Fibroblast of lung (primary cell): ENCODE measurements around the gene C16orf87. TPM values are rescaled to one million over a fixed set of nuclear protein-coding genes. Genes with fewer than 3 reads are reported as not detected.

Experiments used
- DNase-seq, 2 donors: peaks; one replicate each; pipeline versions ENCODE4 v3.0.0 to v3.0.0-alpha.2; 2010; ENCODE audit warnings: low read depth in 2 of 2
- H2AFZ ChIP-seq: 2 replicates; pipeline ENCODE4 v1.5.1; 2012; ENCODE audit warnings: low read length, control low read depth, inconsistent platforms
- H3K27ac ChIP-seq: 2 replicates; pipeline ENCODE4 v1.5.1; 2011; ENCODE audit warnings: low read length, control low read depth; ENCODE audit not compliant: insufficient read depth
- H3K27me3 ChIP-seq: 2 replicates; pipeline ENCODE4 v1.5.1; 2011; ENCODE audit warnings: mild to moderate bottlenecking, low read length; ENCODE audit not compliant: control insufficient read depth, insufficient read depth
- H3K36me3 ChIP-seq: 2 replicates; pipeline ENCODE4 v1.5.1; 2011; ENCODE audit warnings: low read length; ENCODE audit not compliant: control insufficient read depth, insufficient read depth
- H3K4me1 ChIP-seq: 2 replicates; pipeline ENCODE4 v1.5.1; 2011; ENCODE audit warnings: low read length; ENCODE audit not compliant: control insufficient read depth, insufficient read depth; ENCODE audit errors: extremely low read depth
- H3K4me2 ChIP-seq: 2 replicates; pipeline ENCODE4 v1.5.1; 2011; ENCODE audit warnings: low read length, control low read depth; ENCODE audit not compliant: insufficient read depth; ENCODE audit errors: extremely low read depth
- H3K4me3 ChIP-seq, 4 experiments: fragments of 200-600 bp in 1 of 4; sonication (generic) in 1 of 4; replicated peaks in 1 of 4; 2 replicates each; pipeline ENCODE4 v1.5.1; 2011 to 2016; ENCODE audit warnings: low read length in 4 of 4, low read depth in 3 of 4, mild to moderate bottlenecking in 3 of 4, control low read depth in 2 of 4, inconsistent platforms in 1 of 4, mixed read lengths in 1 of 4; ENCODE audit not compliant: insufficient read depth in 1 of 4; ENCODE audit errors: control extremely low read depth in 1 of 4
- H3K79me2 ChIP-seq: 2 replicates; pipeline ENCODE4 v1.5.1; 2012; ENCODE audit warnings: mild to moderate bottlenecking, low read length, inconsistent platforms; ENCODE audit not compliant: control insufficient read depth, insufficient read depth
- H3K9ac ChIP-seq: 2 replicates; pipeline ENCODE4 v1.5.1; 2011; ENCODE audit warnings: mild to moderate bottlenecking, low read length, control low read depth; ENCODE audit not compliant: insufficient read depth
- H3K9me3 ChIP-seq: 2 replicates; pipeline ENCODE4 v1.5.1; 2012; ENCODE audit warnings: low read depth, low read length; ENCODE audit not compliant: control insufficient read depth, insufficient read depth
- H4K20me1 ChIP-seq: 2 replicates; pipeline ENCODE4 v1.5.1; 2011; ENCODE audit warnings: low read length; ENCODE audit not compliant: control insufficient read depth, insufficient read depth; ENCODE audit errors: extremely low read depth
- CTCF ChIP-seq, 2 donors: IDR thresholded peaks in 1 of 2; conservative IDR thresholded peaks in 1 of 2; 1 replicate in 1 of 2; 2 replicates in 1 of 2; pipeline ENCODE4 v1.5.1; 2011 to 2012; ENCODE audit warnings: low read length in 2 of 2, control low read depth in 1 of 2, inconsistent platforms in 1 of 2, low read depth in 1 of 2, mild to moderate bottlenecking in 1 of 2
- EZH2 ChIP-seq: IDR thresholded peaks from 2 replicates; pipeline ENCODE4 v1.5.1; 2012; ENCODE audit warnings: low read length, control low read depth, mild to moderate bottlenecking; ENCODE audit errors: missing control alignments
- polyA plus RNA-seq, 2 donors: library from polyadenylated mRNA; depleted of rRNA in 1 of 2; stranded (reverse) in 1 of 2; unstranded in 1 of 2; fragments of >200 nt; gene quantifications; 2 replicates each; pipeline ENCODE4 v1.2.1, GENCODE V29; 2011 to 2012; ENCODE audit warnings: missing spikeins in 1 of 2
- total RNA-seq: library from RNA; depleted of rRNA; stranded (reverse); fragments of >200 nt; gene quantifications from 2 replicates; pipeline ENCODE4 v1.2.1, GENCODE V29; 2014

C16orf87 gene
- total and polyA plus RNA-seq, 2 donors (not counting 1 experiment from before 2014, with no cell fraction given): 11.6 to 12.1 TPM

- TF ChIP-seq CTCF (conservative IDR thresholded peaks at IDR 0.05 in 1 of 2, IDR thresholded peaks at IDR 0.05 in 1 of 2; ENCODE audit: low read depth in 1 of 2, low read length in 2 of 2) (no peak), EZH2 (no peak)
- Histone ChIP-seq H3K36me3 (no peaks in the 10 kb centered on the region), H3K79me2 (no peaks in the 10 kb centered on the region), H4K20me1 (no peaks in the 10 kb centered on the region), H3K4me1 (no peaks in the 10 kb centered on the region), H3K27ac (no peak overlapping the region), H3K9ac (no peak overlapping the region), H2AFZ (no peak overlapping the region), H3K4me2 (no peak overlapping the region), H3K4me3 (no peak overlapping the region), H3K27me3 (no peaks in the 10 kb centered on the region), H3K9me3 (no peaks in the 10 kb centered on the region)
- DNase-seq: no peak
These were observed 62.2 kb downstream of the C16orf87 start for GRCh38 chr16:46768809-46769208.

- H3K9me3 ChIP-seq: no peaks in the 10 kb centered on the region
- no peaks in the 10 kb centered on the region for H3K79me2 ChIP-seq
- no peak overlapping the region for H3K4me2 ChIP-seq
- no peaks in the 10 kb centered on the region for H3K27me3 ChIP-seq
- no peak overlapping the region for H3K4me3 ChIP-seq
- no peak overlapping the region for H3K9ac ChIP-seq
- H4K20me1 ChIP-seq: no peaks in the 10 kb centered on the region
- no peak overlapping the region for H3K27ac ChIP-seq
- no peaks in the 10 kb centered on the region for H3K4me1 ChIP-seq
- DNase-seq: peak; percentile 40 to 91
- TF ChIP-seq EZH2 (no peak), CTCF (conservative IDR thresholded peaks at IDR 0.05 in 1 of 2, IDR thresholded peaks at IDR 0.05 in 1 of 2; ENCODE audit: low read depth in 1 of 2, low read length in 2 of 2) (no peak)
- H2AFZ ChIP-seq: no peak overlapping the region
- no peaks in the 10 kb centered on the region for H3K36me3 ChIP-seq
These were observed 65.9 kb downstream of the C16orf87 start for GRCh38 chr16:46765050-46765449.

- DNase-seq: peak in 1 of 2 donors; percentile 21
- H3K4me2 ChIP-seq: no peak overlapping the region
- H3K36me3 ChIP-seq: no peaks in the 10 kb centered on the region
These were observed 67.8 kb downstream of the C16orf87 start for GRCh38 chr16:46763147-46763546.

More at GRCh38 chr16:46763147-46763546, 67.8 kb downstream of the C16orf87 start:
- Histone ChIP-seq H3K27me3 (peaks cover 5% of the 10 kb centered on the region), H4K20me1 (no peaks in the 10 kb centered on the region), H3K9ac (no peak overlapping the region), H3K79me2 (no peaks in the 10 kb centered on the region), H3K9me3 (no peaks in the 10 kb centered on the region), H3K4me3 (no peak overlapping the region), H2AFZ (no peak overlapping the region), H3K4me1 (no peaks in the 10 kb centered on the region), H3K27ac (no peak overlapping the region)
- TF ChIP-seq EZH2 (no peak), CTCF (conservative IDR thresholded peaks at IDR 0.05 in 1 of 2, IDR thresholded peaks at IDR 0.05 in 1 of 2; ENCODE audit: low read depth in 1 of 2, low read length in 2 of 2) (no peak)
